ENCODE measurements around the gene P2RY14. TPM values are rescaled to one million over a fixed set of nuclear protein-coding genes. Genes with fewer than 3 reads are reported as not detected.

The P2RY14 gene
- total RNA-seq, 1 donor from 2014 or later: 0.60 TPM

DNA sequence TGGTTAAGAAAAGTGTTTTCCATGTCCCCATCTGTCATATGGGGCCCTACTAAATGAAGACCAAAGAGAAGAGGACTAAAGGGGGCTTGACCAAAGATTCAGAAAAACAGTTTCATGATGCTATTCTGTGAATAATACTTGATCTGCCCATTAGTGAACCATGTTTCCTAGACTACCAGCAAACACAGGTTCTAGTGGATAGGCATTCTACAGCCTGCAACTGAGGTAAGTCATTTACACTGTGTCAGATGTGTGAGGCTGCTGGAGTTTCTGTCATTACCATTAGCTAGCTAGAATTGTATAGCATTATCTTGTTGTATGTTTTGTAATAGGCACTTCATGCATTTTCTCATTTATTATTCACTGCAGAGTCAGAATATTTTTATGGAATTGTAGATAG lies 81.9 kb downstream of the P2RY14 start:
- Mint-ChIP-seq H3K36me3 (no peaks in the 10 kb centered on the region), H3K4me1 (ENCODE audit: unreplicated experiment) (peaks cover 7% of the 10 kb centered on the region), H3K27ac (no peak overlapping the region), H3K9me3 (no peaks in the 10 kb centered on the region), H3K27me3 (no peaks in the 10 kb centered on the region), H3K4me3 (no peak overlapping the region)
- no peak for DNase-seq (ENCODE audit: extremely low spot score, unreplicated experiment)
- TF ChIP-seq, protein P1, sequence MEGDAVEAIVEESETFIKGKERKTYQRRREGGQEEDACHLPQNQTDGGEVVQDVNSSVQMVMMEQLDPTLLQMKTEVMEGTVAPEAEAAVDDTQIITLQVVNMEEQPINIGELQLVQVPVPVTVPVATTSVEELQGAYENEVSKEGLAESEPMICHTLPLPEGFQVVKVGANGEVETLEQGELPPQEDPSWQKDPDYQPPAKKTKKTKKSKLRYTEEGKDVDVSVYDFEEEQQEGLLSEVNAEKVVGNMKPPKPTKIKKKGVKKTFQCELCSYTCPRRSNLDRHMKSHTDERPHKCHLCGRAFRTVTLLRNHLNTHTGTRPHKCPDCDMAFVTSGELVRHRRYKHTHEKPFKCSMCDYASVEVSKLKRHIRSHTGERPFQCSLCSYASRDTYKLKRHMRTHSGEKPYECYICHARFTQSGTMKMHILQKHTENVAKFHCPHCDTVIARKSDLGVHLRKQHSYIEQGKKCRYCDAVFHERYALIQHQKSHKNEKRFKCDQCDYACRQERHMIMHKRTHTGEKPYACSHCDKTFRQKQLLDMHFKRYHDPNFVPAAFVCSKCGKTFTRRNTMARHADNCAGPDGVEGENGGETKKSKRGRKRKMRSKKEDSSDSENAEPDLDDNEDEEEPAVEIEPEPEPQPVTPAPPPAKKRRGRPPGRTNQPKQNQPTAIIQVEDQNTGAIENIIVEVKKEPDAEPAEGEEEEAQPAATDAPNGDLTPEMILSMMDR (conservative IDR thresholded peaks at IDR 0.05): no peak

DNA sequence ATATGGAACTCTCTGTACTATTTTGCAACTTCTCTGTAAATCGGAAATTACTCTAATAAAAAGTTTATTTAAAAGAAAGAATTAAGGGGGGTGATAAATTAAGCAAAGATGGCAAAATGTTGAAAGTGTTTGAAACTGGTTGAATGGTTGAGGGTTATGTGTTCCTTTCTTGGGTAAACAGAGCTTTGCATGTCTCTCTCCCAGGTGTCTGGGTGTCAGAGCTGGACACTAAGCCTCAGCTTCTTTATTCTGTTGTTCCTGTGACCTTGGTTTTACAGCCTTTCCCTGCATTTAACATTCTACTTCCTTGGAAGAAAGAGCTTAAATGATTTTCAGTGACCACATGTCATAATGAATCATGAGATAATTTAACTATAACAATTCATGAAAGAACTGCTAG lies 82.5 kb downstream of the P2RY14 start:
- no peaks in the 10 kb centered on the region for H3K36me3 Mint-ChIP-seq
- H3K27me3 Mint-ChIP-seq: no peaks in the 10 kb centered on the region
- TF ChIP-seq, protein P1 (conservative IDR thresholded peaks at IDR 0.05): no peak
- DNase-seq (ENCODE audit: extremely low spot score, unreplicated experiment): no peak
- H3K9me3 Mint-ChIP-seq: no peaks in the 10 kb centered on the region
- H3K4me3 Mint-ChIP-seq: no peak overlapping the region
- H3K27ac Mint-ChIP-seq: no peak overlapping the region
- peaks cover 7% of the 10 kb centered on the region for H3K4me1 Mint-ChIP-seq (ENCODE audit: unreplicated experiment)

DNA sequence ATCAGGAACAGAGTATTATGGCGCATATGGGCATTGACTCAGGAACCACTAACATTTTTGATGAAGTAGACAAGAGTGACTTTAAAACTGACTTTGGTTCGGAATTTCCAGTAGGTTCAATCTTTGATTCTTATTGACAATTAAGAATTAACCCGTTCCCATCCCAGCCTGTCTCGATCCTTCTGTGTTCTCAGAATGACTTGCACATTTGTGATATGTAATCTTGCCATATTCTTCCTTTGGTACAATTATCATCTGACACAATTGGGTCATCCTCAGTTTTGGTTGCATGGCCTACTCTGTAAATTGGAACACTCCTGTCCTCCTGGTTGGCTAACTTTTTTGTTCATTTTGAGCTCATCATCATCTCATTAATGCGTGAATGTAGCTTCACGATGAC lies 85.8 kb downstream of the P2RY14 start:
- TF ChIP-seq, protein P1 (conservative IDR thresholded peaks at IDR 0.05): no peak
- no peaks in the 10 kb centered on the region for H3K27me3 Mint-ChIP-seq
- no peaks in the 10 kb centered on the region for H3K36me3 Mint-ChIP-seq
- no peak overlapping the region for H3K4me3 Mint-ChIP-seq
- no peak for DNase-seq (ENCODE audit: extremely low spot score, unreplicated experiment)
- peaks cover 7% of the 10 kb centered on the region for H3K4me1 Mint-ChIP-seq (ENCODE audit: unreplicated experiment)
- no peak overlapping the region for H3K27ac Mint-ChIP-seq
- no peaks in the 10 kb centered on the region for H3K9me3 Mint-ChIP-seq

- no peaks in the 10 kb centered on the region for H3K9me3 Mint-ChIP-seq
- H3K27me3 Mint-ChIP-seq: no peaks in the 10 kb centered on the region
- H3K36me3 Mint-ChIP-seq: no peaks in the 10 kb centered on the region
- DNase-seq (ENCODE audit: extremely low spot score, unreplicated experiment): no peak
- no peak overlapping the region for H3K4me3 Mint-ChIP-seq
- H3K27ac Mint-ChIP-seq: no peak overlapping the region
- TF ChIP-seq, protein P1 (conservative IDR thresholded peaks at IDR 0.05): no peak
- peaks cover under 1% of the 10 kb centered on the region for H3K4me1 Mint-ChIP-seq (ENCODE audit: unreplicated experiment)
These were observed 87.2 kb downstream of the P2RY14 start for GRCh38 chr3:151191095-151191494.

DNA sequence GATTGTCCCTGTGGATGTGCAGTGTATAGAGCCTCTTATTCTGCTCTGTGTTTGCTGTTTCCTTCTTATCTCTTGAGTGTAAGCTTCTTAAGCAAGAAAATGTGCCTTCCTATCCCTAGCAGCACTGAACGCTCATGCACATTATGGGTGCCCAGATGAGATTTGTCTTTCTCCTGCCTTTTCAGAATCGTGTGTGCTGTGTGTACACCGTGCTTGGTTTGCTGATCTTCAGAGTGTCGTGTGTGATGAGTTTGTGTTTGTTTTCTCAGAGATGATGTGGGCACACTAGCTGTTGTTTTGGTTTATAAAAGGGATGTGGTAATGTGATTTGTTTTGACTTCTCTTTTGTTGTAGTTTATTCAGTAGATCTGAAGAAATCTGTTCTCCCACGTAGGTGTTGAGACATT lies 95.1 kb downstream of the P2RY14 start:
- no peak for DNase-seq (ENCODE audit: extremely low spot score, unreplicated experiment)
- Mint-ChIP-seq H3K27ac (peak overlapping the region; percentile 3), H3K9me3 (no peaks in the 10 kb centered on the region), H3K4me3 (no peak overlapping the region), H3K4me1 (ENCODE audit: unreplicated experiment) (peaks cover 15% of the 10 kb centered on the region), H3K27me3 (no peaks in the 10 kb centered on the region), H3K36me3 (no peaks in the 10 kb centered on the region)
- TF ChIP-seq, protein P1 (conservative IDR thresholded peaks at IDR 0.05): no peak

All from type B pancreatic cell (in vitro differentiated cells).